HepG2 (cell line): ENCODE measurements around the gene CHKB. TPM values are rescaled to one million over a fixed set of nuclear protein-coding genes. Genes with fewer than 3 reads are reported as not detected.

ENCODE experiments used
- ATAC-seq: fragments of 200-7000 bp; cut with Tn5 transposase; 3 replicates; pipeline ENCODE4 v1.9.1; 2020; ENCODE audit warnings: mild to moderate bottlenecking, moderate library complexity
- BruUV-seq: library from RNA; stranded (reverse); fragments of 400-500 nt; replicated peaks from 2 replicates; lab custom pipeline; 2021; lab: Mats Ljungman, UMichigan
- CTCF ChIA-PET: fragments of 300-600 bp; formaldehyde crosslinking; extraction: SDS; loops from one replicate; lab custom pipeline; 2021; ENCODE audit warnings: low total read pairs, inconsistent platforms, low intra/inter-chr PET ratio; lab: Yijun Ruan, JAX
- POLR2A ChIA-PET: fragments of 350-600 bp; sonication (Branson Sonifier 250); formaldehyde crosslinking; loops from one replicate; lab custom pipeline; 2020; ENCODE audit warnings: antibody characterized with exemption, inconsistent platforms; lab: Yijun Ruan, JAX
- DNase-seq: peaks from one replicate; pipeline ENCODE4 v3.0.0-alpha.2; 2015; ENCODE audit warnings: low spot score
- FAIRE-seq: peaks from 3 replicates; lab custom pipeline; 2011; peaks lifted over from hg19 to GRCh38; lab: Jason Lieb, UNC
- H2AFZ ChIP-seq: one replicate; pipeline ENCODE4 v1.6.1; 2011; ENCODE audit warnings: low read length, inconsistent platforms
- H3K27ac ChIP-seq: fragments of 300-600 bp; 3 replicates; pipeline ENCODE4 v1.8.0; 2011; ENCODE audit warnings: mixed run types, mild to moderate bottlenecking, mixed read lengths, low read length, inconsistent platforms; ENCODE audit not compliant: insufficient read depth; ENCODE audit errors: extremely low read length
- H3K27me3 ChIP-seq, 2 experiments: fragments of 200-600 bp in 1 of 2; 2 replicates in 1 of 2; 3 replicates in 1 of 2; pipeline versions ENCODE4 v1.6.0 to v1.8.0; 2011; ENCODE audit warnings: low read length in 2 of 2, mild to moderate bottlenecking in 2 of 2, moderate library complexity in 2 of 2, inconsistent platforms in 1 of 2; ENCODE audit not compliant: insufficient read depth in 2 of 2, control insufficient read depth in 1 of 2
- H3K36me3 ChIP-seq, 2 experiments: fragments of 200-600 bp in 1 of 2; replicated peaks in 1 of 2; 2 replicates in 1 of 2; 3 replicates in 1 of 2; pipeline versions ENCODE4 v1.5.1 to v1.8.0; 2011; ENCODE audit warnings: low read length in 2 of 2, inconsistent platforms in 1 of 2; ENCODE audit not compliant: insufficient read depth in 2 of 2, control insufficient read depth in 1 of 2
- H3K4me1 ChIP-seq: 2 replicates; pipeline ENCODE4 v1.5.1; 2012; ENCODE audit warnings: low read length, inconsistent platforms; ENCODE audit not compliant: insufficient read depth
- H3K4me2 ChIP-seq: 2 replicates; pipeline ENCODE4 v1.6.0; 2011; ENCODE audit warnings: low read depth, low read length, inconsistent platforms
- H3K4me3 ChIP-seq, 3 experiments: fragments of 200-600 bp in 1 of 3; sonication (generic), shearing (Covaris generic) in 1 of 3; replicated peaks in 1 of 3; 2 replicates each; pipeline ENCODE4 v1.5.1; 2011 to 2016; ENCODE audit warnings: low read length in 3 of 3, inconsistent platforms in 2 of 3, low read depth in 2 of 3, mild to moderate bottlenecking in 2 of 3, control low read depth in 1 of 3, mixed read lengths in 1 of 3; ENCODE audit not compliant: insufficient read depth in 1 of 3
- H3K79me2 ChIP-seq: one replicate; pipeline ENCODE4 v1.6.1; 2011; ENCODE audit warnings: low read length, inconsistent platforms; ENCODE audit not compliant: insufficient read depth
- H3K9ac ChIP-seq: 2 replicates; pipeline ENCODE4 v1.6.0; 2011; ENCODE audit warnings: mild to moderate bottlenecking, low read depth, low read length, inconsistent platforms; ENCODE audit not compliant: insufficient read depth
- H3K9me3 ChIP-seq: 2 replicates; pipeline ENCODE4 v1.5.1; 2012; ENCODE audit warnings: mild to moderate bottlenecking, low read length
- H4K20me1 ChIP-seq: 2 replicates; pipeline ENCODE4 v1.6.0; 2011; ENCODE audit warnings: inconsistent platforms, mild to moderate bottlenecking, low read length, moderate library complexity; ENCODE audit not compliant: insufficient read depth
- ELF1 ChIP-seq: sonication (generic); formaldehyde crosslinking; IDR thresholded peaks from 2 replicates; pipeline ENCODE4 v1.4.0; 2020; ENCODE audit warnings: missing genetic modification reagents
- HDAC1 ChIP-seq: sonication (generic); formaldehyde crosslinking; IDR thresholded peaks from 2 replicates; pipeline ENCODE4 v1.5.1; 2020; ENCODE audit warnings: mild to moderate bottlenecking, missing genetic modification reagents
- HNF4A ChIP-seq: sonication (generic); formaldehyde crosslinking; IDR thresholded peaks from 2 replicates; pipeline ENCODE4 v1.4.0; 2020; ENCODE audit warnings: missing genetic modification reagents
- JUND ChIP-seq: sonication (generic); formaldehyde crosslinking; IDR thresholded peaks from 2 replicates; pipeline ENCODE4 v1.8.0; 2022; ENCODE audit warnings: mild to moderate bottlenecking, missing genetic modification reagents
- MIER2 ChIP-seq: IDR thresholded peaks from 2 replicates; pipeline ENCODE4 v1.6.1; 2016; ENCODE audit warnings: missing biosample characterization, missing genetic modification reagents
- MTF2 ChIP-seq: sonication (generic); formaldehyde crosslinking; IDR thresholded peaks from 2 replicates; pipeline ENCODE4 v1.5.0; 2020; ENCODE audit warnings: missing genetic modification reagents, borderline replicate concordance
- RCOR2 ChIP-seq: IDR thresholded peaks from 2 replicates; pipeline ENCODE4 v1.6.1; 2016; ENCODE audit warnings: missing biosample characterization, missing genetic modification reagents
- ZBTB33 ChIP-seq: sonication (generic); formaldehyde crosslinking; IDR thresholded peaks from 2 replicates; pipeline ENCODE4 v1.4.0; 2020; ENCODE audit warnings: missing genetic modification reagents
- ZNF329 ChIP-seq: sonication (generic); formaldehyde crosslinking; IDR thresholded peaks from 2 replicates; pipeline ENCODE4 v1.9.0; 2021; ENCODE audit warnings: low read depth, mild to moderate bottlenecking, missing genetic modification reagents
- ZNF740 ChIP-seq: sonication (generic); formaldehyde crosslinking; IDR thresholded peaks from 2 replicates; pipeline ENCODE4 v1.4.0; 2020; ENCODE audit warnings: missing genetic modification reagents
- ZZZ3 ChIP-seq: sonication (generic); formaldehyde crosslinking; IDR thresholded peaks from 2 replicates; pipeline ENCODE4 v1.4.0; 2020; ENCODE audit warnings: missing genetic modification reagents, mild to moderate bottlenecking, borderline replicate concordance
- WGBS: methylation state at CpG from one replicate; pipeline ENCODE4 v1.1.6; 2017; ENCODE audit warnings: low lambda C conversion rate; 5-methylcytosine and 5-hydroxymethylcytosine counted together
- in situ Hi-C: cut with HindIII; loops from 2 replicates; pipeline ENCODE4 v1.10.0; 2017; ENCODE audit warnings: low pct_unique_long_range_greater_than_20kb; ENCODE audit not compliant: extremely low pct_ligation_motif_present
- intact Hi-C: fragments of 100-400 bp; cut with micrococcal nuclease; formaldehyde crosslinking; loops from one replicate; pipeline ENCODE4 v1.10.0; 2022; ENCODE audit not compliant: unreplicated experiment
- polyA plus RNA-seq, 8 experiments: library from polyadenylated mRNA; depleted of rRNA in 3 of 8; stranded (reverse) in 7 of 8; unstranded in 1 of 8; fragments of >200 nt; fragmentation: Illumina TruSeq in 4 of 8; extraction: Trizol in 4 of 8; gene quantifications; 2 replicates each; pipeline versions ENCODE4 v1.2.1 to v1.2.3, GENCODE V29; 2011 to 2016; ENCODE audit warnings: low read depth in 4 of 8, missing spikeins in 1 of 8, mixed read lengths in 1 of 8; ENCODE audit not compliant: insufficient read depth in 1 of 8
- total RNA-seq, 5 experiments: library from RNA; depleted of rRNA; stranded (reverse); fragments of >200 nt; fragmentation: Illumina TruSeq; extraction: Trizol; gene quantifications; 2 replicates each; pipeline ENCODE4 v1.2.3, GENCODE V29; 2016; ENCODE audit warnings: low read depth in 1 of 5
- TF ChIP-seq, protein P1 (sequence below): sonication (generic); formaldehyde crosslinking; IDR thresholded peaks from 2 replicates; pipeline ENCODE4 v1.4.0; 2020; ENCODE audit warnings: mild to moderate bottlenecking, missing genetic modification reagents

Gene CHKB
- total and polyA plus RNA-seq, 2 of the 13 experiments (the other 11 are each of a cell fraction or from before 2014, with no cell fraction given) = 24.5 to 42.7 TPM

- no peak overlapping the region for H3K27ac ChIP-seq
- in situ Hi-C loops = no loop called here
- H3K9ac ChIP-seq = no peak overlapping the region
- DNase-seq (no peak), ATAC-seq (peak; percentile 16), FAIRE-seq (no peak)
- peak overlapping the region in 2 of 3 experiments; percentile 57 to 70; a peak in 3 of 6 replicates for H3K4me3 ChIP-seq
- ChIA-PET CTCF (no interaction called here), POLR2A (interaction anchor here (0.8 to 1.1 kb wide), 2 partner anchors 17 to 19 kb away, joined by 4 to 5 read pairs; partner anchors contain the start of gene CHKB)
- BruUV-seq = no TSS peak
- intact Hi-C loops = no loop called here
- no peaks in the 10 kb centered on the region; the same call in 1 of the 2 replicates for H4K20me1 ChIP-seq
- 46% methylated on average over 8 of the region's 12 CpGs for WGBS
- H3K4me2 ChIP-seq = peak overlapping the region; percentile 67; the same call in 1 of the 2 replicates
- H3K4me1 ChIP-seq = peaks cover 15% of the 10 kb centered on the region
- H3K9me3 ChIP-seq = no peaks in the 10 kb centered on the region
- peaks cover 0 to 2% of the 10 kb centered on the region in 2 experiments; a peak in 2 of 5 replicates for H3K27me3 ChIP-seq
- H3K36me3 ChIP-seq = no peaks in the 10 kb centered on the region
- no peaks in the 10 kb centered on the region for H3K79me2 ChIP-seq
- no peak overlapping the region for H2AFZ ChIP-seq
- TF ChIP-seq, protein P1, sequence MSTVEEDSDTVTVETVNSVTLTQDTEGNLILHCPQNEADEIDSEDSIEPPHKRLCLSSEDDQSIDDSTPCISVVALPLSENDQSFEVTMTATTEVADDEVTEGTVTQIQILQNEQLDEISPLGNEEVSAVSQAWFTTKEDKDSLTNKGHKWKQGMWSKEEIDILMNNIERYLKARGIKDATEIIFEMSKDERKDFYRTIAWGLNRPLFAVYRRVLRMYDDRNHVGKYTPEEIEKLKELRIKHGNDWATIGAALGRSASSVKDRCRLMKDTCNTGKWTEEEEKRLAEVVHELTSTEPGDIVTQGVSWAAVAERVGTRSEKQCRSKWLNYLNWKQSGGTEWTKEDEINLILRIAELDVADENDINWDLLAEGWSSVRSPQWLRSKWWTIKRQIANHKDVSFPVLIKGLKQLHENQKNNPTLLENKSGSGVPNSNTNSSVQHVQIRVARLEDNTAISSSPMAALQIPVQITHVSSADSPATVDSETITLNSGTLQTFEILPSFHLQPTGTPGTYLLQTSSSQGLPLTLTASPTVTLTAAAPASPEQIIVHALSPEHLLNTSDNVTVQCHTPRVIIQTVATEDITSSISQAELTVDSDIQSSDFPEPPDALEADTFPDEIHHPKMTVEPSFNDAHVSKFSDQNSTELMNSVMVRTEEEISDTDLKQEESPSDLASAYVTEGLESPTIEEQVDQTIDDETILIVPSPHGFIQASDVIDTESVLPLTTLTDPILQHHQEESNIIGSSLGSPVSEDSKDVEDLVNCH (CRISPR knock-in tag) = no peak
- TF ChIP-seq ZZZ3 (CRISPR knock-in tag) = no peak
- TF ChIP-seq MTF2 (CRISPR knock-in tag) = no peak
- no peak for TF ChIP-seq ELF1
- TF ChIP-seq ZBTB33 (CRISPR knock-in tag) = no peak
- no peak for TF ChIP-seq RCOR2
- TF ChIP-seq HNF4A (CRISPR knock-in tag) = no peak
- TF ChIP-seq MIER2 = no peak
- no peak for TF ChIP-seq ZNF740
- no peak for TF ChIP-seq JUND (CRISPR knock-in tag)
- no peak for TF ChIP-seq ZNF329 (CRISPR knock-in tag)
- no peak for TF ChIP-seq HDAC1 (CRISPR knock-in tag)
Measured at GRCh38 chr22:50601669-50602337, 19.2 kb upstream of the CHKB start.
